PC-3 (cell line): ENCODE measurements around the gene GTPBP1. TPM values are rescaled to one million over a fixed set of nuclear protein-coding genes. Genes with fewer than 3 reads are reported as not detected.

ENCODE experiments used
- ATAC-seq: fragments of 200-7000 bp; cut with Tn5 transposase; 2 replicates; pipeline ENCODE4 v1.9.1; 2020; ENCODE audit warnings: mild to moderate bottlenecking, moderate library complexity
- BruUV-seq: library from RNA; stranded (reverse); fragments of 400-500 nt; replicated peaks from 2 replicates; lab custom pipeline; 2021; lab: Mats Ljungman, UMichigan
- CTCF ChIA-PET: fragments of 300-600 bp; sonication (Branson Sonifier 250); formaldehyde crosslinking; loops from one replicate; lab custom pipeline; 2022; ENCODE audit warnings: antibody characterized with exemption; lab: Charles Lee
- POLR2A ChIA-PET: fragments of 300-600 bp; sonication (Branson Sonifier 250); formaldehyde crosslinking; loops from one replicate; lab custom pipeline; 2022; ENCODE audit warnings: antibody characterized with exemption; ENCODE audit not compliant: unreplicated experiment; lab: Charles Lee
- DNase-seq: peaks from one replicate; pipeline ENCODE4 v3.0.0-alpha.2; 2015
- H2AFZ ChIP-seq: fragments of 300-600 bp; sonication (generic); 2 replicates; pipeline ENCODE4 v1.6.0; 2016; ENCODE audit warnings: antibody characterized with exemption, low read length
- H3F3A ChIP-seq: fragments of 300-600 bp; sonication (generic); one replicate; pipeline ENCODE4 v1.6.0; 2017; ENCODE audit warnings: antibody characterized with exemption, low read length, control low read depth, mild to moderate bottlenecking; ENCODE audit not compliant: unreplicated experiment
- H3K27ac ChIP-seq: fragments of 300-600 bp; sonication (generic); 2 replicates; pipeline ENCODE4 v1.5.1; 2016; ENCODE audit warnings: mild to moderate bottlenecking, low read length
- H3K27me3 ChIP-seq: fragments of 300-600 bp; sonication (generic); 2 replicates; pipeline ENCODE4 v1.6.1; 2016; ENCODE audit warnings: low read length, mixed read lengths
- H3K36me3 ChIP-seq: fragments of 300-600 bp; sonication (generic); 2 replicates; pipeline ENCODE4 v1.6.1; 2016; ENCODE audit warnings: low read depth, mixed run types, low read length, mixed read lengths
- H3K4me1 ChIP-seq: fragments of 300-600 bp; sonication (generic); 2 replicates; pipeline ENCODE4 v1.5.1; 2016; ENCODE audit warnings: low read length; ENCODE audit not compliant: insufficient read depth
- H3K4me2 ChIP-seq: fragments of 300-600 bp; sonication (generic); 2 replicates; pipeline ENCODE4 v1.6.0; 2016; ENCODE audit warnings: low read length
- H3K4me3 ChIP-seq: fragments of 300-600 bp; sonication (generic); 2 replicates; pipeline ENCODE4 v1.5.1; 2016; ENCODE audit warnings: mild to moderate bottlenecking, low read length, mixed read lengths
- H3K79me2 ChIP-seq: fragments of 300-600 bp; sonication (generic); 2 replicates; pipeline ENCODE4 v1.6.1; 2017; ENCODE audit warnings: low read length, mixed read lengths
- H3K9ac ChIP-seq: fragments of 300-600 bp; sonication (generic); 2 replicates; pipeline ENCODE4 v1.6.0; 2016; ENCODE audit warnings: mild to moderate bottlenecking, low read length
- H3K9me2 ChIP-seq: fragments of 300-600 bp; sonication (generic); replicated peaks from 2 replicates; pipeline ENCODE4 v1.6.1; 2016; ENCODE audit warnings: mixed run types, low read length, mixed read lengths
- H3K9me3 ChIP-seq: fragments of 300-600 bp; sonication (generic); 2 replicates; pipeline ENCODE4 v1.6.1; 2016; ENCODE audit warnings: low read length, mixed read lengths
- H4K20me1 ChIP-seq: fragments of 300-600 bp; sonication (generic); 2 replicates; pipeline ENCODE4 v1.6.1; 2016; ENCODE audit warnings: low read length, mixed read lengths
- EZH2 ChIP-seq: fragments of 300-600 bp; sonication (generic); IDR thresholded peaks from one replicate; pipeline ENCODE4 v1.6.1; 2017; ENCODE audit warnings: antibody characterized with exemption, mild to moderate bottlenecking, low read length; ENCODE audit not compliant: unreplicated experiment
- EZH2phosphoT487 ChIP-seq: fragments of 300-600 bp; sonication (generic); IDR thresholded peaks from 2 replicates; pipeline ENCODE4 v1.6.1; 2018; ENCODE audit warnings: mild to moderate bottlenecking, antibody characterized with exemption, low read length, borderline replicate concordance
- intact Hi-C: fragments of 100-400 bp; cut with micrococcal nuclease; formaldehyde crosslinking; loops from 2 replicates; pipeline ENCODE4 v1.9.0; 2023
- total RNA-seq: library from RNA; depleted of rRNA; stranded (reverse); fragments of >200 nt; gene quantifications from 2 replicates; pipeline ENCODE4 v1.2.3, GENCODE V29; 2014
- TF ChIP-seq, protein P1 (sequence below): fragments of 300-600 bp; sonication (generic); conservative IDR thresholded peaks from 2 replicates; pipeline ENCODE4 v1.5.1; 2017; ENCODE audit warnings: antibody characterized with exemption, low read depth, mild to moderate bottlenecking, low read length

Gene GTPBP1
- total RNA-seq, 1 experiment from 2014 or later: 28.2 TPM

DNA sequence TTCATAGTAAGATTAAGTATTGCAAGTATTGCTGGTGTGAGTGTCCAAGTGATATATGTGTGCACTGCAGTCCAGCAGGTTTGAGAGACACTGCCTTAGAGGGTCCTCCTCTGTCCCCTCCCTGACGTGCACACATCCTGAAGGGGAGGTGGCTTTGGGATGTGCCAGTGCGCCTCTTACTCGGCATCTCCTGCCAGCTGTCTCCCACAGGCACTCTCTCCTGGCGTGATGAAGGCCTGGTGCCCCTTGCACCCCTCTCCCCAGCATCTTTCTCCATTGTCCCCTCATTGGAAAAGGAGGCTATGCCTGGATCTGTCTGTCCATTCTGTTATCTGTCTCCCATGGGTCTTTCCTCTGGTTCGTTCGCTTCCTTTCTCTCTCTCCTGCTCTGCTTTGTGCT, 24.2 kb downstream of the GTPBP1 start:
- BruUV-seq: no TSS peak
- Histone ChIP-seq H4K20me1 (no peaks in the 10 kb centered on the region), H3K4me3 (no peak overlapping the region)

DNA sequence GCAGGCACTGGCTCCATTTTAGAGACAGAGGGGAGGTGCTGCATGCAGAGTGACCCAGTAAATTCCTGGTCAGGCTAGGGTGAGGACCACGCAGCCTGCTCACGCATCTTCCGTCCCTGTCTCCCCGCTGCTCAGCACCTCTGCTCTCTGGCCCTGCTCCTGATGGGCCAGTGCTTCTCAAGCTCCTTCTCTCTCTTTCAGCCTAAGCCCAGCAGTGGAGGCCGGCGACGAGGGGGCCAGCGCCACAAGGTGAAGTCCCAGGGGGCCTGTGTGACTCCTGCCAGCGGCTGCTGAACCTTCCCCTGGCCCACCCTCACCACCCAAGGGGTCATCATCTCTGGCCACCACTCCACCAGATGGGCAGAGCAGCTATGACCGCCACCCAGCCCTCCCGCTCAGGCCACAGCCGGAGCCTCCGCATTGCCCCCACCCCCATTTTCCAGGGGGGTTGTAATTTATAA, 24.7 kb downstream of the GTPBP1 start:
- DNase-seq (no peak), ATAC-seq (no peak)
- Histone ChIP-seq H3K27ac (no peak overlapping the region), H3K4me2 (no peak overlapping the region), H3K27me3 (no peaks in the 10 kb centered on the region), H3K9ac (no peak overlapping the region), H4K20me1 (no peaks in the 10 kb centered on the region), H2AFZ (no peak overlapping the region), H3K4me3 (no peak overlapping the region), H3K36me3 (peaks cover 14% of the 10 kb centered on the region), H3K79me2 (no peaks in the 10 kb centered on the region), H3F3A (no peaks in the 10 kb centered on the region), H3K4me1 (no peaks in the 10 kb centered on the region), H3K9me2 (no peaks in the 10 kb centered on the region), H3K9me3 (no peaks in the 10 kb centered on the region)
- BruUV-seq: no TSS peak
- intact Hi-C loops: no loop called here
- ChIA-PET POLR2A (no interaction called here), CTCF (no interaction called here)
- TF ChIP-seq EZH2 (no peak), EZH2phosphoT487 (no peak)
- TF ChIP-seq, protein P1, sequence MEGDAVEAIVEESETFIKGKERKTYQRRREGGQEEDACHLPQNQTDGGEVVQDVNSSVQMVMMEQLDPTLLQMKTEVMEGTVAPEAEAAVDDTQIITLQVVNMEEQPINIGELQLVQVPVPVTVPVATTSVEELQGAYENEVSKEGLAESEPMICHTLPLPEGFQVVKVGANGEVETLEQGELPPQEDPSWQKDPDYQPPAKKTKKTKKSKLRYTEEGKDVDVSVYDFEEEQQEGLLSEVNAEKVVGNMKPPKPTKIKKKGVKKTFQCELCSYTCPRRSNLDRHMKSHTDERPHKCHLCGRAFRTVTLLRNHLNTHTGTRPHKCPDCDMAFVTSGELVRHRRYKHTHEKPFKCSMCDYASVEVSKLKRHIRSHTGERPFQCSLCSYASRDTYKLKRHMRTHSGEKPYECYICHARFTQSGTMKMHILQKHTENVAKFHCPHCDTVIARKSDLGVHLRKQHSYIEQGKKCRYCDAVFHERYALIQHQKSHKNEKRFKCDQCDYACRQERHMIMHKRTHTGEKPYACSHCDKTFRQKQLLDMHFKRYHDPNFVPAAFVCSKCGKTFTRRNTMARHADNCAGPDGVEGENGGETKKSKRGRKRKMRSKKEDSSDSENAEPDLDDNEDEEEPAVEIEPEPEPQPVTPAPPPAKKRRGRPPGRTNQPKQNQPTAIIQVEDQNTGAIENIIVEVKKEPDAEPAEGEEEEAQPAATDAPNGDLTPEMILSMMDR: no peak

More for the DNA sequence above, 24.2 kb downstream of the GTPBP1 start:
- ATAC-seq (no peak), DNase-seq (no peak)
- peaks cover 14% of the 10 kb centered on the region for H3K36me3 ChIP-seq
- no peaks in the 10 kb centered on the region for H3K27me3 ChIP-seq
- no peak overlapping the region for H2AFZ ChIP-seq
- no peaks in the 10 kb centered on the region for H3K4me1 ChIP-seq
- TF ChIP-seq, protein P1: no peak
- no peak for TF ChIP-seq EZH2phosphoT487
- no peak for TF ChIP-seq EZH2
- H3K9me3 ChIP-seq: no peaks in the 10 kb centered on the region
- ChIA-PET POLR2A (no interaction called here), CTCF (no interaction called here)
- intact Hi-C loops: no loop called here
- H3K9ac ChIP-seq: no peak overlapping the region
- H3K4me2 ChIP-seq: no peak overlapping the region
- no peaks in the 10 kb centered on the region for H3K9me2 ChIP-seq
- H3K27ac ChIP-seq: no peak overlapping the region
- no peaks in the 10 kb centered on the region for H3K79me2 ChIP-seq
- H3F3A ChIP-seq: no peaks in the 10 kb centered on the region

DNA sequence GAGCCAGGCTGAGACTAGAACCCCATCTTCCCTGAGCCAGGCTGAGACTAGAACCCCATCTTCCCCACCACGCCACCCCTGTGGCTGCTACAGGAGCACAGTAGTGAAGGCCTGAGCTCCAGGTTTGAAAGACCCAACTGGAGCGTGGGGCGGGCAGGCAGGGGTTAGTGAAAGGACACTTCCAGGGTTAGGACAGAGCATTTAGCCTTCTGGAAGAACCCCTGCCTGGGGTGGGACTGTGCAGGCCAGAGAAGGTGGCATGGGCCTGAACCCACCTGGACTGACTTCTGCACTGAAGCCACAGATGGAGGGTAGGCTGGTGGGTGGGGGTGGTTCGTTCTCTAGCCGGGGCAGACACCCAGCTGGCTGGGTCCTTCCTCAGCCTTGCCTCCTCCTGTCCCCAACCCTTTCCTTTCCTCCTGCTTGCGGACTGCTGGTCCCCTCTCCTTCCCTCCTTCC, 26.0 kb downstream of the GTPBP1 start:
- Histone ChIP-seq H3K9me3 (no peaks in the 10 kb centered on the region), H3K9me2 (no peaks in the 10 kb centered on the region), H3K4me3 (no peak overlapping the region), H3K79me2 (no peaks in the 10 kb centered on the region), H3K4me2 (no peak overlapping the region), H3K9ac (no peak overlapping the region), H2AFZ (no peak overlapping the region), H3K27ac (no peak overlapping the region), H3K4me1 (no peaks in the 10 kb centered on the region), H4K20me1 (no peaks in the 10 kb centered on the region), H3K36me3 (peaks cover 9% of the 10 kb centered on the region), H3F3A (no peaks in the 10 kb centered on the region), H3K27me3 (no peaks in the 10 kb centered on the region)
- BruUV-seq: no TSS peak
- TF ChIP-seq EZH2phosphoT487 (no peak), EZH2 (no peak)
- TF ChIP-seq, protein P1: no peak
- ChIA-PET CTCF (interaction anchor here (0.5 kb wide), 1 partner anchor 403 kb away, joined by 5 read pairs; no protein-coding TSS in a partner anchor), POLR2A (no interaction called here)
- ATAC-seq (no peak), DNase-seq (no peak)
- intact Hi-C loops: no loop called here
